GM10847 (cell line): Measurements from ENCODE around the gene BGN.

Experiments used
- POLR2A ChIP-seq: IDR thresholded peaks from 2 replicates; pipeline ENCODE4 v1.6.1; 2011; ENCODE audit not compliant: insufficient read length; ENCODE audit errors: extremely low read depth

The BGN gene

GRCh38 chrX:153521034-153521433 is 26.3 kb downstream of the BGN start:
- TF ChIP-seq POLR2A, result no peak

DNA sequence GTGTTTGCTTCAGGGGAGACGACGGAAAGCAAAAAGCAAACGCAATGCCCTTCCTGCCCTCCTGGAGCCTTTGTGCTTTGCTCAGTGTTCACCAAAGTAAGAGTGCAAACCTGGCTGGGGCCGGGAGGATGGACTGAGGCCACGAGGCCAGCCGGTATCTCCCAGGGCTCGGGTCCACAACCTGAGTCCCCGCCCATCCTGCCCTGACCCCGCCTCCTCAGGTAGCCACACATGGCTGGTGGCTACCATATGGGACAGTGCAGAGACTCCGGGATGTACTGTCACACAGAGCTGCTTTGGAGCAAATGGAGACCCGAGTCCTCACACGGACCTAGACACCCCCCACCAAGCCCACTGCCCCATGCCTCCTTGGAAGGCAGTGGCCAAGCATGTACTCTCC is 27.5 kb downstream of the BGN start:
- no peak for TF ChIP-seq POLR2A

- no peak for TF ChIP-seq POLR2A
Observed at GRCh38 chrX:153523269-153523668, 28.5 kb downstream of the BGN start.

DNA sequence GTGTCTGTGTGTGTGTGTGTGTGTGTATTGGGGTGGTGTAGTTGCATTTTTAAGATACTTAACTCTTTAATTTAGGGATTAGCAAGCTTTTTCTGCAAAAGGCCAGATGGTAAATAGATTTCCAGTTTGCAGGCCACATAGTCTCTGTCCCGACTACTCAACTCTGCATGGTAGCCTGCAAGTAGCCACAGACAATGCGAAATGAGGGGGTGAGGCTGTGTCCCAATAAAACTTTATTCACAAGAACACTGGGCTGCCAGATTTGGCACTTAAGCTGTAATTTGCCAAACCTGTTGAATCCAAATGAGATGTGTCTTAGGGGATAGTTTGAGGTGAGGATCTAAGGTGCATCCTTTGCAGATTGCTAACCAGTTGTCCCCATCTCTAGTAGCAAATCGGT is 29.5 kb downstream of the BGN start:
- TF ChIP-seq POLR2A, result no peak

- no peak for TF ChIP-seq POLR2A
Observed at GRCh38 chrX:153525451-153525850, 30.7 kb downstream of the BGN start.

- no peak for TF ChIP-seq POLR2A
Observed at GRCh38 chrX:153526042-153526441, 31.3 kb downstream of the BGN start.

GRCh38 chrX:153526801-153527200 is 32.0 kb downstream of the BGN start:
- no peak for TF ChIP-seq POLR2A

DNA sequence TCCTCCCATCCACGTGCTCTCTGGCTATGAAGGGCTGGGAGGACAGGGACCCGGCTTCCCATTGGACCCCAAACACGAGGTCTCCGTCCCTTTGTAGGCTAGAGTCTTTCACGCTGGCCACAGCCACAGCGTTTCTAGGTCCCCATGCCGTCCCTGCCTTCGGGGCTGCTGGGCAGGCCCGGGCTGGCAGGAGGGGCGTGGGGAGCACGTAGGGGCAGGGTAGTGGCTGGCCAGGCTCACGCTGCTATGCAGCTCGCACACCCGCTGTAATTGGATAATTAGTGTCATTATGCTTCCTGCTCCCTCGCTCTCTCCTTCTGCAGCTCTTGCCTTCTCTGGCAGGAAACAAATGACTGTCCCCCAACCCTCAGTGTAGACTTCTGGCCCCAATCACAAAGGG is 32.4 kb downstream of the BGN start:
- no peak for TF ChIP-seq POLR2A

- TF ChIP-seq POLR2A, result no peak
Observed at GRCh38 chrX:153530411-153531129, 35.8 kb downstream of the BGN start.

DNA sequence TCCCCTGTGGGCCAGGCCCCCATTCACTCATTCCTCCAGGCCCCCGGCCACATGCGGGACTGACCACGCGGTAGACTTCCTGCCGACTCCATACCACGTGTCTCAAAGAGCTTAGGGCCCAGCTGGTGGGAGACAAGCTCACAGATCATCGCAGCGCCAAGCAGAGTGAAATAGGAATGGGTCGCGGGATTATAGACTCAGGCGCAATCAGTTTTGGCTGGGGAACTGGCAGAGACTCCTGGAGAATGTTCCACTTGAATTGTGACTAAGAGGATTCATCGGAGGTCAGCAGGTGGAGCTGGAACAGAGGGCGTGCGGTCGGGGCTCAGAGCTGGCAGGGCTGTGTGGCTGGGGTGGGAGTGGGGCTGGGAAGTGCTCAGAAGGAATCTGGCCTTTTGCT is 38.3 kb downstream of the BGN start:
- TF ChIP-seq POLR2A, result no peak

GRCh38 chrX:153537080-153537479 is 42.3 kb downstream of the BGN start:
- TF ChIP-seq POLR2A, result no peak

DNA sequence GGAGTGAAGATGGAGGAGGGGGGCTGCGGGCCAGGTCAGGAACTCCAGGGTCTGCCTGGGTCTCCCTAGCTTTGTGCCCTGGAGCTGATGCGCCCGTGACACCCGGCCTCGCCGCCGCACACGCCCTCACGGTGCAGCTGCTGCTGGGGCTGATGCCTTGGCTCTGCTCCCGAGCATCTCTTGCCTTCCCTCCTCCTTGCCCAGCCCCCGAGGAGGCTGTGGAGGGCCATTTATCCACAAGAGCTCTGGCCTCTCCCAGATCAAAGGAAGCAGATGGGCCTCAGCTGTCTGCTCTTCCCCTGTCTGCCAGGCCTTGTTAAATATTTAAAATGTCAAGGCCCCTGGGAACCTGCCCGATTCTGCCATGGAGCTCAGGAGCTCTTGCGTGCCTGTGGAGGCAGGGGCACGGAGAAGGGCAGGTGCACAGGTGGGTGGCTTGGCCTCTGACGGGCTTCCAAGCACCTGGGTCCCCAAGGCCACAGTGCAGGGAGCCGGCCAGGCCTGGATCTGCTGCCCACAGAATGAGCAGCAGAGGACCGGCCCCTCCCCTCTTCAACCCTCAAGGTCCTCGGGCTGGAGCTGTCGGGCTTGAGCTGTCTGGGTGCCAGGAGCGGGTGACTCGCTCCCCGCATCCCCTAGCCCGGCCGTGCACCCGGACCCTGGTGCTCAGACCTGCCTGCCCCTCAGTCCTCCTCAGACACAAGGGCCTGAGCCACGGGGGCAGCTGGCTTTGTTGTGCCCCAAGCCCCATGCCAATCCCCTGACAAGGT is 42.9 kb downstream of the BGN start:
- TF ChIP-seq POLR2A, result no peak

DNA sequence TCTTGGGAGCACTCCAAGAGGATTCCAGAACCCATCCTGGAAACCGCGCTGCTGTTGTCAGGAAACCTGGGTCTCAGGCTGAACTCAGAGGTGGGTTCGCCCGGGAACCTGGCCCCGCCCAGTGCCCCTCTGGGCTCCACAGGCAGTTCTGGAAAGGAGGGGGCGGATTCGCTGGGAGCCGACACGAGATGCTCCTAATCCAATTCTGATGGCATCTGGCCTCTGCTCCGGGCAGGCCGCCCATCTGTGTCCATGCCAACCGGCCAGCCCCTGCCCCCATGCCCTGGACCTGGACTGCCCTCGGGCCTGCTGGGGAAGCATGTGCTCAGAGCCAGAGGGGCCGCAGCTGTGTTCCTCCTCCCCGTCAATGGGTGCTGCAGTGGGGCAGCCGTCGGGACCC is 43.6 kb downstream of the BGN start:
- TF ChIP-seq POLR2A, result no peak

DNA sequence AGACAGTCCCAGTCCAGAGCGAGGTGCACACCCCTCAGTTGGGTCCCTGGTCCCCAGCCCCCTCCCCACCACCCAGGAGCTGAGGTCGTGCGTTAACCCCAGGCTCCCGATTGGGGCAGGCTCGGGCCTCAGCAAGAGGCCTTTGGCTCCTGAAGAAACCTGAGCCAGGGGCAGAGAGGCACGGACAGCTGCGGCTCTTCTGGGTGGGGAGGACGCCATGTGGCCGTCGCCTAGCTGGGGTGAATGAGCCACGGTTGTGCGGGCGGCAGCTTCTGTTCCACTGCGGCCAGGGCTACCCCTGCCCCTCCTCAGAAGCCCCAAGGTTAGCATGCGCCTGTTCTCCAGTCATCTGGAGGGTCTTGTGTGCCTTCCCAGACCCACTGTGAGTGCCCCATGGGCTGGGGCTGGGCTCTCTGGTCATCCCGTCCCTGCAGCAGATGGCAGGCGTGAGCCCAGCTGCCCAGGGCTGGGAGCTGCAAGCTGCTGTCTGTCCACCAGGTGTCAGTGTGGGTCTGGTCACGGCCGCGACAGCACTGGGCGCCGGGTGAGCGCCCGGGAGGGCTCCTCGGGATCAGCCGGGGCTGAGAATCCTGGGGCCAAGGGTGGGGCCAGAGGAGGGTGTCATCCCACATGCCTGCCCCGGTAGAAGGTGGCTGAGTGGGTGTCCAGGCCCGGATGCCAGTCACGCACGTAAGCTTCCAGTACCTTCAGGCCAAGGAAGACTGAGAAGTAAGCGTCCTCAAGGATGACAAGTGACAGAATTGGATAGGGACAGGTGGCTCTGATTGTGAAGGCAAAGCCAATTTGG is 44.6 kb downstream of the BGN start:
- TF ChIP-seq POLR2A, result no peak

- no peak for TF ChIP-seq POLR2A
Observed at GRCh38 chrX:153539979-153540358, 45.2 kb downstream of the BGN start.

GRCh38 chrX:153544727-153545126 is 49.9 kb downstream of the BGN start:
- TF ChIP-seq POLR2A, result no peak
